GM19455 (cell line): ENCODE data around the gene C5orf58.

Experiments used
- ATAC-seq: cut with Tn5 transposase; IDR thresholded peaks from one replicate; pipeline ENCODE4 v1.9.1; 2021; ENCODE audit not compliant: unreplicated experiment

Gene C5orf58

GRCh38 chr5:170252720-170253350 lies 20.1 kb downstream of the C5orf58 start:
- ATAC-seq: no peak

GRCh38 chr5:170254056-170254455 lies 21.3 kb downstream of the C5orf58 start:
- ATAC-seq: peak; percentile 98

GRCh38 chr5:170256571-170256970 lies 23.8 kb downstream of the C5orf58 start:
- ATAC-seq: no peak

GRCh38 chr5:170257370-170257769 lies 24.6 kb downstream of the C5orf58 start:
- no peak for ATAC-seq

GRCh38 chr5:170261528-170262043 lies 28.8 kb downstream of the C5orf58 start:
- no peak for ATAC-seq

- no peak for ATAC-seq
These were observed 29.6 kb downstream of the C5orf58 start for GRCh38 chr5:170262061-170263045.

- ATAC-seq: no peak
These were observed 31.1 kb downstream of the C5orf58 start for GRCh38 chr5:170263906-170264305.

- no peak for ATAC-seq
These were observed 32.7 kb downstream of the C5orf58 start for GRCh38 chr5:170265522-170265921.

GRCh38 chr5:170266570-170267381 lies 34.0 kb downstream of the C5orf58 start:
- no peak for ATAC-seq

GRCh38 chr5:170267431-170268152 lies 34.8 kb downstream of the C5orf58 start:
- ATAC-seq: peak; percentile 93

GRCh38 chr5:170268153-170268689 lies 35.4 kb downstream of the C5orf58 start:
- ATAC-seq: no peak

GRCh38 chr5:170268884-170269283 lies 36.1 kb downstream of the C5orf58 start:
- no peak for ATAC-seq

GRCh38 chr5:170269579-170269978 lies 36.8 kb downstream of the C5orf58 start:
- ATAC-seq: no peak

GRCh38 chr5:170270293-170271069 lies 37.7 kb downstream of the C5orf58 start:
- no peak for ATAC-seq

GRCh38 chr5:170273968-170274710 lies 41.4 kb downstream of the C5orf58 start:
- ATAC-seq: no peak

GRCh38 chr5:170275376-170275994 lies 42.7 kb downstream of the C5orf58 start:
- ATAC-seq: no peak

GRCh38 chr5:170276140-170276539 lies 43.4 kb downstream of the C5orf58 start:
- no peak for ATAC-seq

- ATAC-seq: no peak
These were observed 45.1 kb downstream of the C5orf58 start for GRCh38 chr5:170277867-170278281.
